ENCODE results near the gene TNNT1.
"Not testable (repeated sequence)": the region's sequence is repeated elsewhere in the genome, so short reads cannot be mapped to it uniquely, and the experiment has no call there.

Gene TNNT1

GRCh38 chr19:55160128-55160985 lies 11.4 kb upstream of the TNNT1 start:
- in situ Hi-C loops (cut with MboI; ENCODE audit: low sequenced_read_pairs): no loop called here

GRCh38 chr19:55158848-55159749 lies 10.1 kb upstream of the TNNT1 start:
- Histone ChIP-seq H3K27me3 (ENCODE audit: low read depth) (peaks cover 8% of the 10 kb centered on the region; the same call in 1 of the 2 replicates), H3K36me3 (replicated peaks) (no peaks in the 10 kb centered on the region), H3K9me3 (no peaks in the 10 kb centered on the region), H3K4me3 (no peak overlapping the region), H3K4me1 (peaks cover 3% of the 10 kb centered on the region; the same call in 1 of the 2 replicates)
- no peak for DNase-seq (ENCODE audit: low spot score in 2 of 2)
- in situ Hi-C loops (cut with MboI; ENCODE audit: low sequenced_read_pairs): no loop called here

More at GRCh38 chr19:55160128-55160985, 11.4 kb upstream of the TNNT1 start:
- Histone ChIP-seq H3K4me1 (peaks cover 3% of the 10 kb centered on the region; the same call in 1 of the 2 replicates), H3K4me3 (no peak overlapping the region), H3K27me3 (ENCODE audit: low read depth) (peaks cover 8% of the 10 kb centered on the region; the same call in 1 of the 2 replicates), H3K9me3 (no peaks in the 10 kb centered on the region), H3K36me3 (replicated peaks) (no peaks in the 10 kb centered on the region)
- DNase-seq (ENCODE audit: low spot score in 2 of 2): peak; percentile 77 to 97

GRCh38 chr19:55158423-55158822 lies 9.4 kb upstream of the TNNT1 start:
- H3K4me3 ChIP-seq: no peak overlapping the region
- H3K4me1 ChIP-seq: peaks cover 3% of the 10 kb centered on the region; the same call in 1 of the 2 replicates
- in situ Hi-C loops (cut with MboI; ENCODE audit: low sequenced_read_pairs): no loop called here
- H3K27me3 ChIP-seq (ENCODE audit: low read depth): peaks cover 8% of the 10 kb centered on the region; the same call in 1 of the 2 replicates
- H3K36me3 ChIP-seq (replicated peaks): no peaks in the 10 kb centered on the region
- H3K9me3 ChIP-seq: no peaks in the 10 kb centered on the region
- DNase-seq (ENCODE audit: low spot score in 2 of 2): no peak

- no peaks in the 10 kb centered on the region for H3K9me3 ChIP-seq
- H3K4me3 ChIP-seq: peak within 1 kb of the TSS; percentile 27
- peaks cover 8% of the 10 kb centered on the region; the same call in 1 of the 2 replicates for H3K27me3 ChIP-seq (ENCODE audit: low read depth)
- H3K36me3 ChIP-seq (replicated peaks): no peaks in the 10 kb centered on the region
- H3K4me1 ChIP-seq: peaks cover 3% of the 10 kb centered on the region; the same call in 1 of the 2 replicates
- no peak for DNase-seq (ENCODE audit: low spot score in 2 of 2)
- in situ Hi-C loops (cut with MboI; ENCODE audit: low sequenced_read_pairs): no loop called here
These were observed 8.3 kb upstream of the TNNT1 start, which contains the start of gene TNNI3 for GRCh38 chr19:55157064-55157908. TNNI3 (minus strand) TSS chr19:55157732; CDS start chr19:55157589, 143 bp downstream.

- no peaks in the 10 kb centered on the region for H3K36me3 ChIP-seq (replicated peaks)
- H3K9me3 ChIP-seq: no peaks in the 10 kb centered on the region
- in situ Hi-C loops (cut with MboI; ENCODE audit: low sequenced_read_pairs): no loop called here
- peaks cover 8% of the 10 kb centered on the region; the same call in 1 of the 2 replicates for H3K27me3 ChIP-seq (ENCODE audit: low read depth)
- peaks cover 3% of the 10 kb centered on the region; the same call in 1 of the 2 replicates for H3K4me1 ChIP-seq
- peak overlapping the region; percentile 27 for H3K4me3 ChIP-seq
- DNase-seq (ENCODE audit: low spot score in 2 of 2): peak; percentile 49 to 90
These were observed 7.4 kb upstream of the TNNT1 start for GRCh38 chr19:55156202-55157063.

DNA sequence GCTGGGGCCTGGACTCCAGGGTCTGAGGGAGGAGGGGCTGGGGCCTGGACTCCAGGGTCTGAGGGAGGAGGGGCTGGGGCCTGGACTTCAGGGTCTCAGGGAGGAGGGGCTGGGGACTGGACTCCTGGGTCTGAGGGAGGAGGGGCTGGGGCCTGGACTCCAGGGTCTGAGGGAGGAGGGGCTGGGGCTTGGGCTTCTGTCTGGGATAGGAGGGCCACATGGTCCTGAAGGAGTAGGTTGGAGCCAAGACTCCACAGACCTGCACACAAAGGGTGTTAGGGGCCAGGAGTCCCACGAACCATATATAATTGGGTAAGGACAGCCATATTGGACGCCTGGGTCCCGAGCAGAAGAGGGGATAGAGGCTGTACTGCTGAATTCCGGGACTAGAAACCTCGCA lies 6.8 kb upstream of the TNNT1 start:
- H3K9me3 ChIP-seq; in situ Hi-C loops (cut with MboI; ENCODE audit: low sequenced_read_pairs); H3K4me1 ChIP-seq; H3K36me3 ChIP-seq (replicated peaks); DNase-seq (ENCODE audit: low spot score in 2 of 2); H3K27me3 ChIP-seq (ENCODE audit: low read depth): not testable (repeated sequence)
- peak overlapping the region; percentile 27 for H3K4me3 ChIP-seq

DNA sequence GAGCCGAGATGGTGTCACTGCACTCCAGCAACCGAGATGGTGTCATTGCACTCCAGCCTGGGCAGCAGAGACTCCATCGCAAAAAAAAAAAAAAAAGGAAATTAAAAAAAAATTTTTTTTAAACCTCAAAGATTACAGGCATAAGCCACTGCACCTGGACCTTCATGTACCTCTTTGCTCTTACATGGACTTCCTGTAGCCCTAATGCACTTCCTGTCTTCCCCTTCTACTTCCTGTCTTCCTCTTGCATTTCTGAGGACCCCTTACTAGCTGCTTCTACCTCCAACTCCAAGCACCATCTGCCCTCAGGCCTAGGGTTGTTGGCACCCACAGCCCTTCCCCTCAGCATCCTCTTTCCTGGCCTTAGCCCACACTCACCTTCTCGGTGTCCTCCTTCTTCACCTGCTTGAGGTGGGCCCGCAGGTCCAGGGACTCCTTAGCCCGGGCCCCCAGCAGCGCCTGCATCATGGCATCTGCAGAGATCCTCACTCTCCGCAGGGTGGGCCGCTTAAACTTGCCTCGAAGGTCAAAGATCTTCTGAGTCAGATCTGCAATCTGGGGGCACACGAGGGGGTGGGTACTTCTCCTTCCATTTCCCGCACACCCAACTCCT lies 4.8 kb upstream of the TNNT1 start:
- Histone ChIP-seq H3K4me1 (peaks cover 3% of the 10 kb centered on the region; the same call in 1 of the 2 replicates), H3K27me3 (ENCODE audit: low read depth) (peaks cover 11% of the 10 kb centered on the region; the same call in 1 of the 2 replicates), H3K4me3 (no peak overlapping the region), H3K36me3 (replicated peaks) (no peaks in the 10 kb centered on the region), H3K9me3 (no peaks in the 10 kb centered on the region)
- DNase-seq (ENCODE audit: low spot score in 2 of 2): no peak
- in situ Hi-C loops (cut with MboI; ENCODE audit: low sequenced_read_pairs): no loop called here

GRCh38 chr19:55152017-55152416 lies 3.0 kb upstream of the TNNT1 start:
- Histone ChIP-seq H3K4me3 (no peak overlapping the region), H3K27me3 (ENCODE audit: low read depth) (peaks cover 11% of the 10 kb centered on the region), H3K9me3 (no peaks in the 10 kb centered on the region), H3K36me3 (replicated peaks) (no peaks in the 10 kb centered on the region), H3K4me1 (peaks cover 5% of the 10 kb centered on the region)
- peak in 1 of 2 experiments; percentile 51 for DNase-seq (ENCODE audit: low spot score in 2 of 2)
- in situ Hi-C loops (cut with MboI; ENCODE audit: low sequenced_read_pairs): no loop called here

DNA sequence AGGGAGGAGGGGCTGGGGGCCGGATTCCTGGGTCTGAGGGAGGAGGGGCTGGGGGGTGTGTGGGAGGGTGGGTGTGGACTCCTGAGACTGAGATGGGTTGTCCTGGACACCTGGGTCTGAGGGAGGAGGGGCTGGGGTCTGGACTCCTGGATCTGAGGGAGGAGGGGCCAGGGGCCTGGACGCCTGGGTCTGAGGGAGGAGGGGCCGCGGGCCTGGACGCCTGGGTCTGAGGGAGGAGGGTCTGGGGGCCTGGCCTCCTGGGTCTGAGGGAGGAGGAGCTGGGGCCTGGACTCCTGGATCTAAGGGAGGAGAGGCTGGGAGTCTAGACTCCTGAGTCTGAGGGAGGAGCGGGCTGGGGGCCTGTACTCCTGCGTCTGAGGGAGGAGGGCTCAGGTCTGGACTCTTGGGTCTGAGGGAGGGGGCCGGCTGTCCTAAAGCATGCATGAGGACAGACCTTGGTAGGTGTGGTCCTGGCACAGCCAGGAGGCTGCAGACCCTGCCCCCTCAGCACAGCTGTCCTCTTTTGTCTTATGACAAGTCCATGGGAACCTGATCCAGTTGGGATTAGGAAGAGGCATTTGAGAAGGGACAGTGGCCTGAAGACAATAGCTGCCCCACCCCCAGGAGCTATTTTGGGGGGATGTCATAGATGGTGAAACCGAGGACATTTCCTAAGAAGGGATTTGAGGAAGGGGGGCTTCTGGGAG lies 1.3 kb downstream of the TNNT1 start:
- H3K27me3 ChIP-seq (ENCODE audit: low read depth): peaks cover 8% of the 10 kb centered on the region
- DNase-seq (ENCODE audit: low spot score in 2 of 2): no peak
- no peak overlapping the region for H3K4me3 ChIP-seq
- H3K4me1 ChIP-seq: peaks cover 2% of the 10 kb centered on the region
- no peaks in the 10 kb centered on the region for H3K9me3 ChIP-seq
- in situ Hi-C loops (cut with MboI; ENCODE audit: low sequenced_read_pairs): no loop called here
- H3K36me3 ChIP-seq (replicated peaks): no peaks in the 10 kb centered on the region

DNA sequence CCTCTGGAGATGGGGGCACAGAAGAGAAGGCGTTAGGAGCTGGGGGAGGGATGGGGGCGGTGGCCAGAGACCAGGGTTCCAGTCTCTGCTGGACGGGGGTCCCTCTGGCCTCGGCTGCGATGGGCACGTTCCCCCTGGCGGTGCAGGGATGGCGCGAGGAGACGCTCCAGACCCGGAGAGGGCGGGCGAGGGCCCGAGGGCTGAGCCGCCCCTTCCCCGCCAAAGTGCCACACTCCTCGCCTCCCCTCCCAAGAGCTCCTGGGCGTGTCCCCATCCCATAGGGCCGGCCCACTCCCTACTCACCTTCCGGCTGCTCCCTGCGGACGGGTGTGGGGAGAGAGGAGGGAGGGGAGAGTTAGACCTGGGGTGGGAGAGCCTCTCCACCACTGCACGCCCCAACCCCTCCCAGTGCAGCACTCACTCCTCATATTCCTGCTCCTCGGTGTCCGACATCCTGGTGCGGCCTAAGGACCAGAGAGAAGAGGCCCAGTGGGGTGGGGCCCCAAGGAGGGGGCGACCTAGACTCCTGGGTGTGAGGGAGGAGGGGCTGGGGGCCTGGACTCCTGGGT lies 2.2 kb downstream of the TNNT1 start:
- H3K36me3 ChIP-seq (replicated peaks): no peaks in the 10 kb centered on the region
- peak overlapping the region; percentile 37 for H3K4me3 ChIP-seq
- DNase-seq (ENCODE audit: low spot score in 2 of 2): peak; percentile 28 to 87
- in situ Hi-C loops (cut with MboI; ENCODE audit: low sequenced_read_pairs): no loop called here
- no peaks in the 10 kb centered on the region for H3K9me3 ChIP-seq
- H3K4me1 ChIP-seq: peaks cover 2% of the 10 kb centered on the region
- peaks cover 8% of the 10 kb centered on the region for H3K27me3 ChIP-seq (ENCODE audit: low read depth)

DNA sequence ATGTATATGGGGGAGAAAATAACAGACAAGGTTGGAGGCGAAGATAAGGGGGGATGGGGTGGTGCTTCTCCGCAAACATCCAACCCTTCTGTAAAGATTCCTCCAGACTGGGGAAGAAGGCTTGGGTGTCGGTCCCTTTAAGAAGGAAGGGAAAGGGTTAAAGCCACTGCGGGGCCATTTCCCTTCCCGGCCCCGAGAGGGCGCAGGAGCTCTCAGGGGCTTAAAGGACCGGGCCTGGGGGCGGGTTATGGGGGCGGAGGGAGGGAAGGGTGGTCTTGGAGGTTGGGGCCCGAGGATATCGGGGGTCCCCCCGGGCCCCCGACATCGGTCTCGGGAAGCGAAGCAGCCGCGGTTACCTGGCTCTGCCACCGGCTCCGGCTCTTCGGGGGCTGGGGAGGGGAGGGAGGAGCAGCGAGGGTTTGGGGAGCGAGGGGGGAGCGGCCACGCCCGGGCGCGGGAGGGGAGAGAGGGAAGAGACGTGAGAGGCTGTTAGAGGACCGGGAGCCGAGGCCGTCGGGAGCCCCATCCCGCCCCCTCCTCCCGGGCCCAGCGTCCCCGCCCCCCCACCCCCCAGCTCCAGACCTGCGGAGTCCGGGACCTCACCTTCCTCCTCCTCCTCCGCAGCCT lies 2.8 kb downstream of the TNNT1 start:
- Histone ChIP-seq H3K36me3 (replicated peaks) (no peaks in the 10 kb centered on the region), H3K4me1 (peaks cover 2% of the 10 kb centered on the region), H3K9me3 (no peaks in the 10 kb centered on the region), H3K4me3 (peak overlapping the region; percentile 37), H3K27me3 (ENCODE audit: low read depth) (peaks cover 8% of the 10 kb centered on the region)
- in situ Hi-C loops (cut with MboI; ENCODE audit: low sequenced_read_pairs): no loop called here
- DNase-seq (ENCODE audit: low spot score in 2 of 2): peak; percentile 27 to 75
